MCF 10A (cell line): ENCODE results near the gene HM13. TPM values are rescaled to one million over a fixed set of nuclear protein-coding genes. Genes with fewer than 3 reads are reported as not detected.
"Not testable (repeated sequence)": the region's sequence is repeated elsewhere in the genome, so short reads cannot be mapped to it uniquely, and the experiment has no call there.

ENCODE experiments used
- BruUV-seq: library from RNA; stranded (reverse); fragments of 400-500 nt; replicated peaks from 2 replicates; lab custom pipeline; 2021; lab: Mats Ljungman, UMichigan
- CTCF ChIA-PET: fragments of 300-600 bp; sonication (Branson Sonifier 250); formaldehyde crosslinking; extraction: SDS; loops from one replicate; lab custom pipeline; 2021; ENCODE audit warnings: antibody characterized with exemption, inconsistent platforms; lab: Yijun Ruan, JAX
- POLR2A ChIA-PET: fragments of 300-600, 350-650 bp; sonication (Branson Sonifier 250); formaldehyde crosslinking; extraction: SDS; loops from one replicate; lab custom pipeline; 2020; ENCODE audit warnings: antibody characterized with exemption, inconsistent platforms; lab: Yijun Ruan, JAX
- DNase-seq: peaks from one replicate; pipeline ENCODE4 v3.0.0-alpha.2; 2018; ENCODE audit not compliant: unreplicated experiment
- H3K27ac Mint-ChIP-seq: one replicate; pipeline ENCODE4 v1.8.0; 2022; ENCODE audit warnings: mild to moderate bottlenecking, low read depth, mixed read lengths; ENCODE audit not compliant: unreplicated experiment
- H3K27me3 Mint-ChIP-seq: one replicate; pipeline ENCODE4 v1.8.0; 2022; ENCODE audit warnings: mixed read lengths; ENCODE audit not compliant: insufficient read depth, unreplicated experiment
- H3K36me3 Mint-ChIP-seq: one replicate; pipeline ENCODE4 v1.8.0; 2022; ENCODE audit warnings: mild to moderate bottlenecking, moderate library complexity, mixed read lengths; ENCODE audit not compliant: insufficient read depth, unreplicated experiment
- H3K4me1 Mint-ChIP-seq: one replicate; pipeline ENCODE4 v1.8.0; 2022; ENCODE audit warnings: mixed read lengths; ENCODE audit not compliant: insufficient read depth, unreplicated experiment
- H3K4me3 Mint-ChIP-seq: one replicate; pipeline ENCODE4 v1.8.0; 2022; ENCODE audit warnings: mild to moderate bottlenecking, moderate library complexity, mixed read lengths; ENCODE audit not compliant: unreplicated experiment
- H3K9me3 Mint-ChIP-seq: one replicate; pipeline ENCODE4 v1.8.0; 2022; ENCODE audit warnings: mixed read lengths; ENCODE audit not compliant: unreplicated experiment
- intact Hi-C: fragments of 100-400 bp; cut with micrococcal nuclease; formaldehyde crosslinking; loops from 2 replicates; pipeline ENCODE4 v1.14.1; 2022
- total RNA-seq: library from RNA; stranded (reverse); gene quantifications from 2 replicates; pipeline ENCODE4 v1.2.3, GENCODE V29; 2022
- TF ChIP-seq, protein P1 (sequence below): fragments of 200-600 bp; IDR thresholded peaks from one replicate; pipeline ENCODE4 v1.8.0; 2022; ENCODE audit warnings: antibody characterized with exemption, mild to moderate bottlenecking; ENCODE audit not compliant: unreplicated experiment

HM13 gene
- total RNA-seq, 1 experiment from 2014 or later = 276 TPM

DNA sequence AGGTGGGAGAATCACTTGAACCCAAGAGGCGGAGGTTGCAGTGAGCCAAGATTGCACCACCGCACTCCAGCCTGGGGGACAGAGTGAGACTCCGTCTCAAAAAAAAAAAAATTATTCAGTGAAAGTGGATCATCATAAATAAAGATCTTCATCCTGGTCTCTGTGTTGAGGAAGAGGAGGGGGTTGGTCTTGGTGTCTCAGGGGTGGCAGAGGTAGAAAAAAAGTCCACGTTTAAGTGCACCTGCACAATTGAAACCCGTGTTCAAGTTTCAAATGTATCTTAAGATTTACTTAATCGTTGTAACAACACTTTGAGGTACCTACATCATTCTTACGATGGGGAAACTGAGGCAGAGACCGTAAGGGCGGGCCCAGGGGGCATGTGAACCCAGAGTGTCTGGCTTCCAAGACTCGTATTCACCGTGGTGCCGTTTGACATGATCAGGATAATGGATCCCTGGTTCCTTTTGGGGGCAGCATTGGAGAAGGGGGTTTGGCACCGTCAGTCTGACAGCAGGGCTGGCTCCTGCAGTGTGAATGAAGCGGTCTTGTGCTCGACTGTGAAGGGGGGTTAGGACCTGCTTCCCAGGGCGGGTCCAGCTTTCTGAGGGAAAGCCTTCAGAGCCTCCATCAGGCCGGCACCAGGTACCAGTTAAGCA lies 57.9 kb downstream of the HM13 start:
- H3K4me3 Mint-ChIP-seq = peak overlapping the region; percentile 87
- no TSS peak for BruUV-seq
- H3K27ac Mint-ChIP-seq = peak overlapping the region; percentile 96
- no peak for DNase-seq
- no peaks in the 10 kb centered on the region for H3K27me3 Mint-ChIP-seq
- peaks cover 35% of the 10 kb centered on the region for H3K4me1 Mint-ChIP-seq
- ChIA-PET POLR2A (interaction anchor here (0.6 to 30.6 kb wide), 17 partner anchors 9 to 181 kb away, joined by 3 to 1321 read pairs (median 5); partner anchors contain the start of genes ID1 and TPX2), CTCF (interaction anchor here (0.7 to 31.0 kb wide), 7 partner anchors 14 to 178 kb away, joined by 3 to 1902 read pairs (median 3); partner anchors contain the start of gene ID1)
- H3K9me3 Mint-ChIP-seq = no peaks in the 10 kb centered on the region
- peaks cover 52% of the 10 kb centered on the region for H3K36me3 Mint-ChIP-seq
- intact Hi-C loops = no loop called here
- TF ChIP-seq, protein P1, sequence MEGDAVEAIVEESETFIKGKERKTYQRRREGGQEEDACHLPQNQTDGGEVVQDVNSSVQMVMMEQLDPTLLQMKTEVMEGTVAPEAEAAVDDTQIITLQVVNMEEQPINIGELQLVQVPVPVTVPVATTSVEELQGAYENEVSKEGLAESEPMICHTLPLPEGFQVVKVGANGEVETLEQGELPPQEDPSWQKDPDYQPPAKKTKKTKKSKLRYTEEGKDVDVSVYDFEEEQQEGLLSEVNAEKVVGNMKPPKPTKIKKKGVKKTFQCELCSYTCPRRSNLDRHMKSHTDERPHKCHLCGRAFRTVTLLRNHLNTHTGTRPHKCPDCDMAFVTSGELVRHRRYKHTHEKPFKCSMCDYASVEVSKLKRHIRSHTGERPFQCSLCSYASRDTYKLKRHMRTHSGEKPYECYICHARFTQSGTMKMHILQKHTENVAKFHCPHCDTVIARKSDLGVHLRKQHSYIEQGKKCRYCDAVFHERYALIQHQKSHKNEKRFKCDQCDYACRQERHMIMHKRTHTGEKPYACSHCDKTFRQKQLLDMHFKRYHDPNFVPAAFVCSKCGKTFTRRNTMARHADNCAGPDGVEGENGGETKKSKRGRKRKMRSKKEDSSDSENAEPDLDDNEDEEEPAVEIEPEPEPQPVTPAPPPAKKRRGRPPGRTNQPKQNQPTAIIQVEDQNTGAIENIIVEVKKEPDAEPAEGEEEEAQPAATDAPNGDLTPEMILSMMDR = no peak

GRCh38 chr20:31572701-31573554 lies 58.7 kb downstream of the HM13 start:
- ChIA-PET CTCF (interaction anchor here (0.7 to 31.0 kb wide), 6 partner anchors 14 to 133 kb away, joined by 3 to 1902 read pairs (median 8); partner anchors contain the start of gene ID1), POLR2A (interaction anchor here (0.6 to 30.6 kb wide), 25 partner anchors 8 to 180 kb away, joined by 3 to 1321 read pairs (median 4); partner anchors contain the start of gene ID1)
- Mint-ChIP-seq H3K4me3 (peak overlapping the region; percentile 87), H3K27ac (peak overlapping the region; percentile 96), H3K36me3 (peaks cover 49% of the 10 kb centered on the region), H3K4me1 (peaks cover 27% of the 10 kb centered on the region), H3K27me3 (no peaks in the 10 kb centered on the region), H3K9me3 (no peaks in the 10 kb centered on the region)
- peak; percentile 99 for DNase-seq
- TF ChIP-seq, protein P1 = no peak
- BruUV-seq = no TSS peak
- intact Hi-C loops = loop anchor here (1.0 kb wide), 3 partner anchors 20 to 39 kb away; partner anchors contain the start of gene ID1

- BruUV-seq = TSS peak; percentile 77
- POLR2A ChIA-PET = interaction anchor here (0.6 to 30.6 kb wide), 21 partner anchors 9 to 219 kb away, joined by 3 to 1321 read pairs (median 5); partner anchors contain the start of gene ID1
- TF ChIP-seq, protein P1 = no peak
- Mint-ChIP-seq H3K27me3 (no peaks in the 10 kb centered on the region), H3K4me1 (peaks cover 19% of the 10 kb centered on the region), H3K4me3 (peak overlapping the region; percentile 87), H3K27ac (peak overlapping the region; percentile 96), H3K9me3 (no peaks in the 10 kb centered on the region), H3K36me3 (peaks cover 41% of the 10 kb centered on the region)
- DNase-seq = peak; percentile 51
- intact Hi-C loops = loop anchor here (1.0 kb wide), 3 partner anchors 20 to 39 kb away; partner anchors contain the start of gene ID1
- CTCF ChIA-PET = interaction anchor here (0.6 to 31.0 kb wide), 13 partner anchors 15 to 191 kb away, joined by 3 to 1902 read pairs (median 4); partner anchors contain the start of gene ID1
Observed at GRCh38 chr20:31573555-31574321, 59.5 kb downstream of the HM13 start.

DNA sequence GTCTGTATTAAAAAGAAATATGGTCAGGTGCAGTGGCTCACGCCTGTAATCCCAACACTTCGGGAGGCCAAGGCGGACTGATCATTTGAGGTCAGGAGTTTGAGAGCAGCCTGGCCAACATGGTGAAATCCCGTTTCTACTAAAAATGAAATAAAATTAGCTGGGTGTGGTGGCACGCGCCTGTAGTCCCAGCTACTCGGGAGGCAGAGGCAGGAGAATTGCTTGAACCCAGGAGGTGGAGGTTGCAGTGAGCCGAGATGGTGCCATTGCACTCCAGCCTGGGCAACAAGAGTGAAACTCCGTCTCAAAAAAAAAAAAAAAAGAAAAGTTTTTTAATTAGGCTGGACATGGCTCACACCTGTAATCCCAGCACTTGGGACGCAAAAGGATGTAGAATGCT lies 60.7 kb downstream of the HM13 start:
- H3K9me3 Mint-ChIP-seq, H3K4me3 Mint-ChIP-seq, H3K27ac Mint-ChIP-seq, DNase-seq, intact Hi-C loops, BruUV-seq, H3K27me3 Mint-ChIP-seq, H3K4me1 Mint-ChIP-seq: not testable (repeated sequence)
- ChIA-PET POLR2A (interaction anchor here (0.7 to 30.6 kb wide), 3 partner anchors 14 to 35 kb away, joined by 3 to 1321 read pairs (median 70); partner anchors contain the start of gene ID1), CTCF (interaction anchor here (0.7 to 31.0 kb wide), 8 partner anchors 14 to 177 kb away, joined by 3 to 1902 read pairs (median 6); partner anchors contain the start of gene ID1)
- H3K36me3 Mint-ChIP-seq = peaks cover 29% of the 10 kb centered on the region
